ENCODE results near the gene SLC47A2. TPM values are rescaled to one million over a fixed set of nuclear protein-coding genes. Genes with fewer than 3 reads are reported as not detected.
A peak's percentile ranks its signal among the peaks of the same experiment; 100 is the strongest.

Gene SLC47A2
- total and polyA plus RNA-seq, 7 experiments from 2014 or later: not detected

DNA sequence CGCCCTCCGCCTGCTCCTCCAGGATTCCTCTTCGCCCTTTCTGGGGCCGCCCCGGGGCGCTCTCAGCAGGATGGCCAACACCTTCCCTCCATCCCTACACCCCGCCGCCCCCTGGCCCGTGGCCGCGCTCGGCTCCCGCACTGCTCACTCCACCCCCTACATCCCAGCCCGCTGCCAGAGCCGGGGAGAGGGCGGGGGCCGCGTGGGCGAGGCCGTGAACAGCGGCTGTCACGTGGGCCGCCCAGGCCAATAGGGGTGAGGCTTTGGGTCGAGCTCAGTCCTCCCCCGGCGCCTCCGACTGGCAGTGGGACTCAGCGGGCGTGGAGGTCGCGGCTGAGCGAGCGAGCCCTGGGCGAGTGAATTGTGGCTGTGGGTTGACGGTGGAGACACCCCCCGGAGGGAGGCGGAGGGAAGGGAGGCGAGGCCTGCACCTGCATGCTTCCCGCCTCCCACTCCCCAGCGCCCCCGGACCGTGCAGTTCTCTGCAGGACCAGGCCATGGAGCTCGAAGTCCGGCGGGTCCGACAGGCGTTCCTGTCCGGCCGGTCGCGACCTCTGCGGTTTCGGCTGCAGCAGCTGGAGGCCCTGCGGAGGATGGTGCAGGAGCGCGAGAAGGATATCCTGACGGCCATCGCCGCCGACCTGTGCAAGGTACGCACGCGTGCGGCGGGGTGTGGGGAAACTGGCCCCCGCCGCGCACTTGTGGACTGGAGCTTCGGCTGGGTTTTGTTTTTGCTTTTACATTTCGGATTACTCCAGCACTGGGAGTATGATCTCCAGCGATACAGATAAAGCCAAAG, 67.7 kb downstream of the SLC47A2 start, which contains the start of gene ALDH3A2:
TSS of gene ALDH3A2 (plus strand) at position 277 of the 799 bp plus-strand sequence. CDS start at position 498, 221 bp downstream.
- Histone ChIP-seq H3K9me3 (ENCODE audit: control insufficient read depth in 2 of 3, low read length in 3 of 3) (no peaks in the 10 kb centered on the region), H3K4me3 (ENCODE audit: low read length) (peak within 1 kb of the TSS; percentile 90), H3K36me3 (ENCODE audit: control insufficient read depth in 2 of 3, insufficient read depth in 3 of 3, low read length in 3 of 3) (peaks cover 0 to 8% (median 0%) of the 10 kb centered on the region in 3 experiments), H3K4me1 (ENCODE audit: control insufficient read depth in 2 of 2, insufficient read depth in 2 of 2, low read length in 2 of 2) (peaks cover 0 to 6% of the 10 kb centered on the region in 2 donors), H3K27me3 (ENCODE audit: control insufficient read depth in 2 of 2, insufficient read depth in 2 of 2, low read length in 2 of 2) (no peaks in the 10 kb centered on the region), H3K27ac (ENCODE audit: low read depth, low read length) (peak within 1 kb of the TSS; percentile 67)
- Mint-ChIP-seq H3K27me3 (peaks cover 0 to 13% (median 0%) of the 10 kb centered on the region in 5 donors), H3K36me3 (peaks cover 8 to 17% (median 13%) of the 10 kb centered on the region in 5 donors), H3K9me3 (peaks cover 0 to 1% (median 0%) of the 10 kb centered on the region in 11 donors), H3K4me3 (peak within 1 kb of the TSS; percentile 91 to 99 (median 96)), H3K4me1 (peaks cover 31 to 47% (median 39%) of the 10 kb centered on the region in 7 donors), H3K27ac (peak within 1 kb of the TSS; percentile 93 to 98 (median 94))
- ATAC-seq (peak; percentile 98), DNase-seq (peak; percentile 80 to 97 (median 88))
- intact Hi-C loops (cut with micrococcal nuclease): loop anchor here (1.0 to 10.0 kb wide), 12 partner anchors 74 to 794 kb away; partner anchors contain the start of genes AKAP10 (in 2 of the 2), MAPK7 (in 2 of the 2), B9D1 (in 1 of the 2) and PRPSAP2 (in 1 of the 2)
- POLR2A ChIA-PET: interaction anchor here (0.5 to 2.5 kb wide), 22 partner anchors 12 to 791 kb away, joined by 3 to 17 read pairs (median 5); partner anchors contain the start of genes AKAP10, B9D1, MAPK7 and PRPSAP2
- CTCF ChIA-PET: interaction anchor here (0.6 to 2.1 kb wide), 4 partner anchors 97 to 362 kb away, joined by 3 to 9 read pairs (median 5); no protein-coding TSS in a partner anchor

DNA sequence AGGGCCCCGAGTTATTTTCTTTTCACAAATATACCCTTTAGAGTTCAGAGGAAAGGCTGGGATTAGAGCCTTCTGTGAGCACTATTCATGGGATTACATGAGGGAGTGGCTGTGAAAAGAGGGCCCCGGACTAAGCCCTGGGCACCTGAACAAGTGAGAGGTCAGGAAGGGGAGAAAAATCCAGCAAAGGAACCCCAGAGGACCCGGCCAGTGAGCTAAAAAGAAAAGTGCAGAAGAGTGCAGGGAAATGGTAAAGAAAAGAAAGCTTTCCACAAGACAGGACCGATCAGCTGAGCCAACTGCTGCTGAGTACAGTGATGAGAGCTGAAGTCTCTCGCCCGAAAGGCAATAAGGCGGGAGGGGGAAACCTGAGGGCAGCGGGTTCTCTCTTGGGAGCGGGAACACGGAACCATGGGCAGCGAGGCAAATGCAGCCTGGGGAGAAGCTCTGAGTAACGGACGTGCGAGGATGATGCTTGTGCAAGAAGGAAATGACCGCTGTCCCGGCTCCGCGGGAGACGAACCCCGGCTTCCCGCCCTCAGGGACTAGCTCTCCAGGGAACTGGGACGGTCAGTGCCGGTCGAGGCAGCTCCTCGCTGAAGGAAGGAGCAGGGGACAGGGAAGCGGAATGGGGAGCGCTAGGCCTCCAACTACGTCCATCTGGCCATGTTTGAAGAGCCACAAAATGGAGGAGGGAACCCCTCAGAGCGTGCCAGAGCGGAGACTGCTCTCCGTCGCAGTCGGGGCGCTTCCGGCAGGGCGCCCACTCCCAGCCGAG, 68.5 kb downstream of the SLC47A2 start:
- CTCF ChIA-PET: interaction anchor here (1.0 to 2.1 kb wide), 4 partner anchors 114 to 362 kb away, joined by 3 to 9 read pairs (median 5); no protein-coding TSS in a partner anchor

GRCh38 chr17:19646788-19647696, 69.3 kb downstream of the SLC47A2 start:
- peak overlapping the region; percentile 67 for H3K27ac ChIP-seq (ENCODE audit: low read depth, low read length)
- no peak overlapping the region for H3K4me3 ChIP-seq (ENCODE audit: low read length)
- H3K27me3 Mint-ChIP-seq: peaks cover 0 to 24% (median 0%) of the 10 kb centered on the region in 5 donors
- peaks cover 0 to 3% (median 3%) of the 10 kb centered on the region in 5 donors for H3K36me3 Mint-ChIP-seq
- H3K9me3 ChIP-seq (ENCODE audit: control insufficient read depth in 2 of 3, low read length in 3 of 3): no peaks in the 10 kb centered on the region
- POLR2A ChIA-PET: interaction anchor here (0.6 to 2.5 kb wide), 10 partner anchors 9 to 331 kb away, joined by 3 to 17 read pairs (median 7); partner anchors contain the start of genes AKAP10 and MAPK7
- H3K36me3 ChIP-seq (ENCODE audit: control insufficient read depth in 2 of 3, insufficient read depth in 3 of 3, low read length in 3 of 3): peaks cover 0 to 5% (median 0%) of the 10 kb centered on the region in 3 experiments
- peaks cover 29 to 49% (median 44%) of the 10 kb centered on the region in 7 donors for H3K4me1 Mint-ChIP-seq
- H3K9me3 Mint-ChIP-seq: peaks cover 0 to 1% (median 0%) of the 10 kb centered on the region in 11 donors
- peak overlapping the region; percentile 93 to 98 (median 94) for H3K27ac Mint-ChIP-seq
- H3K4me1 ChIP-seq (ENCODE audit: control insufficient read depth in 2 of 2, insufficient read depth in 2 of 2, low read length in 2 of 2): peaks cover 0 to 6% of the 10 kb centered on the region in 2 donors
- no peak for ATAC-seq
- peak in 2 of 9 donors; percentile 2 to 9 for DNase-seq
- CTCF ChIA-PET: interaction anchor here (0.6 to 2.1 kb wide), 8 partner anchors 25 to 363 kb away, joined by 3 to 9 read pairs (median 3); no protein-coding TSS in a partner anchor
- peak overlapping the region; percentile 91 to 99 (median 96) for H3K4me3 Mint-ChIP-seq
- H3K27me3 ChIP-seq (ENCODE audit: control insufficient read depth in 2 of 2, insufficient read depth in 2 of 2, low read length in 2 of 2): no peaks in the 10 kb centered on the region
- intact Hi-C loops (cut with micrococcal nuclease): loop anchor here (1.0 to 10.0 kb wide), 7 partner anchors 75 to 792 kb away; partner anchors contain the start of genes AKAP10 (in 1 of the 2), B9D1 (in 1 of the 2), MAPK7 (in 1 of the 2) and PRPSAP2 (in 1 of the 2)

More for the DNA sequence above, 68.5 kb downstream of the SLC47A2 start:
- Mint-ChIP-seq H3K9me3 (peaks cover 0 to 1% (median 0%) of the 10 kb centered on the region in 11 donors), H3K27ac (peak overlapping the region; percentile 93 to 98 (median 94)), H3K36me3 (peaks cover 3 to 11% (median 6%) of the 10 kb centered on the region in 5 donors), H3K4me3 (peak overlapping the region; percentile 91 to 99 (median 96)), H3K27me3 (peaks cover 0 to 15% (median 0%) of the 10 kb centered on the region in 5 donors), H3K4me1 (peaks cover 31 to 47% (median 39%) of the 10 kb centered on the region in 7 donors)
- POLR2A ChIA-PET: interaction anchor here (0.6 to 2.5 kb wide), 20 partner anchors 11 to 790 kb away, joined by 3 to 17 read pairs (median 5); partner anchors contain the start of genes AKAP10, B9D1, MAPK7 and PRPSAP2
- DNase-seq (peak in 4 of 9 donors; percentile 1 to 47 (median 18)), ATAC-seq (peak; percentile 56)
- Histone ChIP-seq H3K36me3 (ENCODE audit: control insufficient read depth in 2 of 3, insufficient read depth in 3 of 3, low read length in 3 of 3) (peaks cover 0 to 5% (median 0%) of the 10 kb centered on the region in 3 experiments), H3K4me3 (ENCODE audit: low read length) (peak overlapping the region; percentile 90), H3K27ac (ENCODE audit: low read depth, low read length) (peak overlapping the region; percentile 67), H3K9me3 (ENCODE audit: control insufficient read depth in 2 of 3, low read length in 3 of 3) (no peaks in the 10 kb centered on the region), H3K4me1 (ENCODE audit: control insufficient read depth in 2 of 2, insufficient read depth in 2 of 2, low read length in 2 of 2) (peaks cover 0 to 6% of the 10 kb centered on the region in 2 donors), H3K27me3 (ENCODE audit: control insufficient read depth in 2 of 2, insufficient read depth in 2 of 2, low read length in 2 of 2) (no peaks in the 10 kb centered on the region)
- intact Hi-C loops (cut with micrococcal nuclease): loop anchor here (1.0 to 10.0 kb wide), 12 partner anchors 74 to 793 kb away; partner anchors contain the start of genes AKAP10 (in 2 of the 2), B9D1 (in 2 of the 2), MAPK7 (in 2 of the 2) and PRPSAP2 (in 1 of the 2)

GRCh38 chr17:19645734-19646201, 70.6 kb downstream of the SLC47A2 start:
- ChIA-PET POLR2A (no interaction called here), CTCF (interaction anchor here (1.1 kb wide), 1 partner anchor 27 kb away, joined by 3 read pairs; no protein-coding TSS in a partner anchor)
- peaks cover 0 to 28% (median 0%) of the 10 kb centered on the region in 5 donors for H3K27me3 Mint-ChIP-seq
- Histone ChIP-seq H3K9me3 (ENCODE audit: control insufficient read depth in 2 of 3, low read length in 3 of 3) (no peaks in the 10 kb centered on the region), H3K4me3 (ENCODE audit: low read length) (no peak overlapping the region), H3K36me3 (ENCODE audit: control insufficient read depth in 2 of 3, insufficient read depth in 3 of 3, low read length in 3 of 3) (peaks cover 0 to 5% (median 0%) of the 10 kb centered on the region in 3 experiments), H3K27ac (ENCODE audit: low read depth, low read length) (no peak overlapping the region), H3K27me3 (ENCODE audit: control insufficient read depth in 2 of 2, insufficient read depth in 2 of 2, low read length in 2 of 2) (no peaks in the 10 kb centered on the region), H3K4me1 (ENCODE audit: control insufficient read depth in 2 of 2, insufficient read depth in 2 of 2, low read length in 2 of 2) (peaks cover 0 to 6% of the 10 kb centered on the region in 2 donors)
- peak overlapping the region in 4 of 10 donors; percentile 19 to 58 (median 44) for H3K4me3 Mint-ChIP-seq
- intact Hi-C loops (cut with micrococcal nuclease): loop anchor here (1.0 to 10.0 kb wide), 7 partner anchors 77 to 791 kb away; partner anchors contain the start of genes AKAP10 (in 1 of the 2), B9D1 (in 1 of the 2), MAPK7 (in 1 of the 2) and PRPSAP2 (in 1 of the 2)
- H3K27ac Mint-ChIP-seq: peak overlapping the region in 1 of 9 donors; percentile 63
- peaks cover 0 to 1% (median 0%) of the 10 kb centered on the region in 11 donors for H3K9me3 Mint-ChIP-seq
- peak; percentile 15 to 57 (median 38) for DNase-seq
- ATAC-seq: no peak
- H3K36me3 Mint-ChIP-seq: no peaks in the 10 kb centered on the region
- H3K4me1 Mint-ChIP-seq: peaks cover 21 to 43% (median 32%) of the 10 kb centered on the region in 7 donors

All from naive thymus-derived CD4-positive, alpha-beta T cell (primary cell).